GM19397 (cell line): ENCODE results near the gene PGBD5.

Experiments used
- ATAC-seq: cut with Tn5 transposase; IDR thresholded peaks from one replicate; pipeline ENCODE4 v1.9.1; 2021; ENCODE audit warnings: mild to moderate bottlenecking, moderate library complexity; ENCODE audit not compliant: unreplicated experiment

The PGBD5 gene

DNA sequence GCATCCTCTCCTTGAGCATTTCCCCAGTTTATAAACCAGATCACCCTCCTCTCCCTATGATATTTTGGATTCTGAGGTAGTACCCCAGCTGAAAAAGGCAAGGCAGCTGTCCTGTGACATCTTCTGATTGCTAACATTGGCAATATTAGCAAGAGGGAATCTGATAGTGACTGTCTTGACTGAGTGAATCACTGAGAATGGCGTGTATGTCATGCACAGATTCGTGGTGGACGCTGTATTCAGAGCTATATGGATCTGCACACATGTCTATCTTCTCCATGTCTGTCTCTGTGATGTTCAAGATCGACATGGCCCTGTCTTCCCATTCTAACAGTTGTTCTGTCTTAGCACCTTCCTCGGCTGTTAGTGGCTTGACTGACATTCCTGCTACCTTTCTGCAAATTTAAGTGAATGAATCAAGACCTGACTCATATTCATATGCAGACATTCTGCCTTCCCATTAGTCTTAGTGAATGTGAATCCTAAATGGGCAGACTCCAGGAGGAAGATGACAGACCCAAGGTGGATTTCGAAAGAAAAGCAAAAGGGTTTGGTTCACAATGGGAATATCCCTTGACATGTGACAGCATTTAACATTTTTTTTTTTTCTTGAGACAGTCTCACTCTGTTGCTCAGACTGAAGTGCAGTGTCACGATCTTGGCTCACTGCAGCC is 97.7 kb downstream of the PGBD5 start:
- no peak for ATAC-seq

DNA sequence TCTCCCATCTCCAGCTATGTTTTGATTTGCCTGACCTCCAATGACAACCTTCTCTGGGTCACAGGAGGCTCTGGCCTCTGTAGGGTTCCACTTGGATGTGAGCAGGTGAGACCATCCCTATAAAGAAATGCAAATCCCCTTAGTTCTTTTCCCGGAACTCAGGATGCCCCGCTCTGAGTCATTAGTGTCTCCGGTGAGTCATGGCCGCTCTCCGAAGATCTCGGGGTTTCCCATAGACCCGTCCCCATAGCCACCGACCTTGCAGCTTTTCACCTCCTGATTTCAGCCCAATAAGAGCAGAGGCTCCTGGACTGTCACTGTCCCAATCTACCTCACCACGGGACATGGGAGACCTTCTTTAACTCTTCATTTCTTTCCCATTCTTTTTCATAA is 98.2 kb downstream of the PGBD5 start:
- no peak for ATAC-seq

DNA sequence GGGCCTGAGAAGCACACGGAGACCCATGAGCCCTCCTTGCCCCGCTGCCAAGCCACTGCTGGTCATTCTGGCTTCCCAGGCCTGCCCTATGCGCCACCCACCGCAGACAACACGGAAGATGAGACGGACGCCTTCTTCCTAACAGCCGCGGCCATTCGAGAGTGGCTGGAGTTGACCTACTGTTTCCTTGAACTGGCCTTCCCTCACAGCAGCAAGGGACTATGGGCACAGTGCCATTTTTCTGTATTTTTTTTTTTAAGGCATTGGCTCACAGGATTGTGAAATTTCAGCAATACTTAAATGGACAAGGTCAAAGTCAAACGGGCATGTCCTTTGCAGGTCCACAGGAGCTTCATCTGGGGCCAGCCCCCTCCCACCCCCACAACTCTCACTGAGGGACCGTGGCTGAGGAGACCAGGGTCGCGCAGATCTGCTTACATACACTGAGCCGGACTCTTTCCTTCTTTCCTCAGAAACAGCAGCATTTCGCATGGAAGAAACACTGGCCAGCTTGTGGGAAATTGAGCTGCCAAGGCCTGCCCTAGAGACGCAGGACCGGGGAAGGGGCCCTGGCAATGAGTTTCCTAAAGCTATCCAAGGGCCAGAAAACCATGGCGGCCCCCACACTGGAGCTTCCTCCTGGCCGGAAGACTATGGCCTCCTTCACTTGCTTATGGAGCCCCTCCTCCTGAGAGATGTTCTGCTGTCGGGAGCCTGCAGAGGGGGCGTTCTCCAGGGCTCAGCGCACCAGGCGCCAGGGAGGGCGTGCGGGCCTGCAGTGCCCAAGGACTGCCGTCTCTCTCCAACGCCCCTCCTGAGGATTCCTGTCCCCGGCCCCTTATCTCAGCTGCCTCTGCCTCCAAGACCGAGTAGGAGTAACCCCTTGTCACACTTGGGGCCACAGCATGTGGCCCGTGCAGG is 98.9 kb downstream of the PGBD5 start:
- ATAC-seq, result no peak

DNA sequence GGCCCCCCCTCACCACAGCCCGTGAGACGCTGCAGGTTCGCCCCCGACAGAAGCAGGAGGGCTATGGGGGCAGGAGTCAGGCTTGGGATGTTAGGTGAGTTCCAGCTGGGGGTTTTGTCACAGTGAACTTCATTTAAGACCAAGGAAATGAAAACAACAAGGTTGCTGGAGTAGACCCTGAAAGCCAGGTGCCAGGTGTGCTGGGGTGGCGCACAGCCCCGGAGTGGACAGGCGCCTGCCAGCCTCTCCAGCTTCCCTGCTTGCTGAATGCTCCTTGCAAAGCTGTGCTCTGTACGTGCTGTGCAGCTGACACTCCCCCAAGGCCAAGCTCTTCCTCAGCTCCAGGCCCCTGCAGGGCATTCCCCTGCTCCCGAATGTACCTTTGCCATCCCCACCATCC is 102.4 kb downstream of the PGBD5 start:
- no peak for ATAC-seq

DNA sequence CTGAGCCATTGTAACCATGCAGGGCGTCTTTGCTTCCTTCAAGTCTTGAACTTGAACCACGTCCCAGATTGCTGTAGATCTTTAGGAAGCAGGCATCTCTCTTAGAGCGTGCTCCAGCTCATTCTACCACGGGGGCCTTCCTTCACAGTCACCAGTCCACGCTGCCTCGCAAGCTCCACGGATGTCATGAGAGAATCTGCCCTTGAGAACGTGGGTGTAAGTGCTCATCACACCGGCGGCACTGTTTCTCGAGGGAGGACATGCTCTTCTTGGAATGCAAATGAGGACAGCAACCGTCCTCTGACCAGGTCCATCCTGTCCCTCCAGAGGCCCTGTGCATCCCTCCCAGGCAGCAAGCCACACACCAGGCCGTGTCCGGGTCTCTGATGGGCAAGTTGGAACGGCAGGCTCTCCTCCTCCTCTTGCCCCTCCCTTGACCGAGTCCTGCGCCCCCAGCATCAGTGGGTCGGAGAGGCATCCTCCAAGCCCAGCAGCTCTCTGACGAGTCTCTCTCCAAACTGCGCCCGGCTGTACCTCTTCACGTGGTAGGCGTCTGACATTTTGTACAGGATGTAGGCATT is 103.1 kb downstream of the PGBD5 start:
- no peak for ATAC-seq

DNA sequence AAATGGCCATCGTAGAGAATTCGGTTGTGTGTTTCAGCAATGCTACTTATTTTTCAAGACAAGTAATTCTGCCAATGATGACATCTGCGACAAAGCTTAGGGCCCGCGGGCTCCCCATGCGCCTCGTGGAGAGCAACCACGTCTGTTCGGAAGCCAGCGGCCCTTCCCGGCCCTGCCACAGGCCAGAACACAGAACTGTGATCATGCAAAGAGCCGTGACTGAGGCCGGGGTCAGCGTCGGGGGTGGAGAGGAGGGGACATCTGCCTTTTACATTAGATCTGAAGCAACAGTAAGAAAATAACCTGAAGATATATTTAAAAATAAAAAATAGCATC is 103.7 kb downstream of the PGBD5 start:
- ATAC-seq, result no peak

DNA sequence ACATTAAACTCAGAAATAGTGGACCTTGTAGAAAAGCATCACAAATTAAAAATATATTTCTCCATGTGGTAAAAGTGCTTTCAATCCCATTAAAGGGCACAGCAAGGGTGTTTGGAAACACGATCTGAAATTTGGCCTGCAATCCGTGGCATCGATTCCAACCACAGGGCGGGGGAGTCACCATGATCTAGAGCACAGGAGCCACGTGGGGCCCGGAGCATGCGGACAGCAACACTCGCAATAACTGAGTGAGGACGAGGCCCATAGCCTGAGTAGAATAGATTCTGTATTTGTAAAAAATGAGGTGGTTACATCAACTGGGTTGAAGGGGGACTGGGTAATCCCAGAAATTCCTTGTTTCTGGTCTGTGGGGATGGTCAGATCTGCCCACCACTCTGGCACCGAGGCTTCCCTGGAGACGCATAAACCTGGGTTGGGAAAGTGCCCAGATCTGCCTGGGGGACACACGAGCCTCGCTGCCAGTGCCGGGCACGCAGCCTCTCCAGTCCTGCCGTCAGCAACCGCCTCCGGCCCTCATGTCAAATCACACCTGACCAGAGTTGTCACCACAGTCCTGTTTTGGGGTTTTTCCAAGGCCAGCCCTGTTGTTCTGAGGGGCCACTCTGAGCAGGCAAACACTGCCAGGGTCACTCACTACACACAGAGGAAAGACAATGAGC is 104.3 kb downstream of the PGBD5 start:
- ATAC-seq, result no peak

DNA sequence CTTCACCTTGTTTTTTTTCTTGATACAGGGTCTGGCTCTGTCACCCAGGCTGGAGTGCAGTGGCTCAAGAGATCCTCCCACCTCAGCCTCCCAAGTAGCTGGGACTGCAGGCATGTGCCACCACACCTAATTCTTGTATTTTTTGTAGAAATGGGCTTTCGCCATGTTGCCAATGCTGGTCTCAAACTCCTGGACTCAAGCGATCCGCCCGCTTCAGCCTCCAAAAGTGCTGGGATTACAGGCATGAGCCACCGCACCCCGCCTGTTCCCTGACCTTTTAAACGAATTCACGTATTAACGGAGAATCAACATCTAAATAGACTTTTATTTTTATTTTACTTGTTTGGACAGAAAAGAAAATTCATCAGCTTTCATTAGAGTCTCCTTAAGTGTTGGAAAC is 104.8 kb downstream of the PGBD5 start:
- ATAC-seq, result no peak

DNA sequence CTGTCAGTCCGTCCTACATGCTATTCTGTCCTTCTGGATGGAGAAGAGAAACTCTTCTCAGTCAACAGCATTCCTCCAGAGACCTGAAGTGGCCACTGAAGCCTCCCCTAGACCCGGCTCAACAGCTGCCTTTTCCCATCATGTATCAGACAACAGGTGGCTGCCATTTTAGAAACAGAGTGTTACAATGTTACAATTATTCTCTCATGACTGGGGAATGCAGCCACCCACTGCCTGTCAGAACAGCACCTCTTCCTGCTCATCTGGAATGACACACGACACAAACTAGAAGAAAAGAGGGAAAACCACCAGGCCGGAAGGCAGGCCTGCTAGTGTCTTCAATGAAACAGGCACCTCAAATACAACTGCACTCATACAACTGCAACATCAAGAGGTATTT is 105.3 kb downstream of the PGBD5 start:
- no peak for ATAC-seq

DNA sequence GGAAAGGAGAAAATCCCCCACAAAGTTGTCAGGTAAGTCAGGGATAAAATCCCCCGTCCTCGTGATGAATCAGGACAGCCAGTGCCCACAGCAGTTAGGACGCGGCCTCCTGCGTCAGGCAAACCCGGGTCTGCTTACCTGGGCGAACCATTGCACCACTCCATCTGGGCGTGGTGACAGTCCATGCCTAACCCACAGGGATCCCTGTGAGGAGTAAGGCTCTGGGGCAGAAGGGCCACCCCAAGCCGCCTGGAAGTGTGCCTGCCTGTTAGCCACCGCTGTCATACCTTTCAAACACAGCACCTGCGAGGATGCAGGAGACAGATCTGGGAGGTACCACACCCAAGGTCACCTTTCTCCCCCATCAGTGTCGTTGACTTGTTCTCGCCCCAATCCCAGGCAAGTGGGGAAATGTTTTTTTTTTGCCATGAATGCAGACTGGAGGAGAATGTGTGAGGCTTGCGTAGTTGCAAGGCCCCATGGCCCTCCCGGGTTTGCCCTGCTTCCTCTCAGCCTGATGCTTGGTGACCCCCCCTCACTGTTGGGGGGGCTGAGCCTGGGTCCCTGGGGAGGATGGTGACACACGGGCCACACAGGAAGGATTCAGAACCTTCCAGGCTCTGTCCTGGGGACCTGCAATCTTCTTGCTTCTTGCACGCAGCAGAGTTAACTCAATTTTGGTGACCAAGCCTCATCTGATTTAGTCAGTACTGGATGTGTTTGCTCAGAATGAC is 107.0 kb downstream of the PGBD5 start:
- no peak for ATAC-seq

DNA sequence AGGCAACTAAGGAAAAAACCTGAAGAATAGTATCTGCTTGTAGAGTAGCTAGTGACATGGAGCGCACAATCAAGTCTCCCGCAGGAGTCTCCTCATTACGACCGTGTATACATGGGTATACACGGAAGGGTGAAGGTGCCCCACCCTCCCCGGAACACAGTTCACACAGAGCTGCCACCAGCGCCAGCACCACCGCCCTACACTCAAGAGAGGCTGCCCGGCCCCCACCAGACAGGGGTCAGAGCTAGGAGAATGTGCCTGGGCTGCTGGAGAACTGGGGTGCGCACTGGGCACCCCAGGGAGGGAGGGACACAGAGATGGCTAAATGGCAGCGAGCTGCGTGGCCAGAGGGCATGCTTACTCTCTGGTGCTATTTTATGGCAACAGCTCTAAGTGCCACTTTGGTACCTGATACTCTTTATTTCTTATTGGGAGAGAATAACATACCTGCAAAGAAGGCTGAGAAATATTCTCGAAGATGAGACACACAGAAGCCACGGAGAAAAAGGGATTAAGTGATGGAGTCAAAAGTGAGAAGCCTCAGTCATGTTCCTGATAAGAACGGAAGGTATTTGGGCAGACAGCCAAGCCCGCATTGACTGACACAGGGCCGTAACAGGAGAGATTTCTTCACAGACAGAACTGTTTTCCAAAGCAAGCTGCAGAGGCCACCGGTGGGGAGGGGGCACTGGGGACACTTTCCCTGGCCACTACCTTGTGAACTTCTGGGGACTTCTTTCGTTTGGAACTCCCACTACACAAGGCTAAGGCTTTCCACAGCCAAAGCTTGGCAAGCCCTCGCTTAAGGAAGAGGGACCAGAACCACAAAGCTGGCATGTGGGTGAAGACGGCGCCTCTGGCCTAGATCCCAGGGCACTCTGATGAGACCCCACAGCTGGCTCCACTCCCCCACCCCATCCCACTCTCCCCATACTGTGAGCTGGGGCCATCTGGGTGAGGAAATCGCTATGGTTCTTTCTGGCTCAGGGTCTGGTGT is 108.0 kb downstream of the PGBD5 start:
- ATAC-seq, result no peak

DNA sequence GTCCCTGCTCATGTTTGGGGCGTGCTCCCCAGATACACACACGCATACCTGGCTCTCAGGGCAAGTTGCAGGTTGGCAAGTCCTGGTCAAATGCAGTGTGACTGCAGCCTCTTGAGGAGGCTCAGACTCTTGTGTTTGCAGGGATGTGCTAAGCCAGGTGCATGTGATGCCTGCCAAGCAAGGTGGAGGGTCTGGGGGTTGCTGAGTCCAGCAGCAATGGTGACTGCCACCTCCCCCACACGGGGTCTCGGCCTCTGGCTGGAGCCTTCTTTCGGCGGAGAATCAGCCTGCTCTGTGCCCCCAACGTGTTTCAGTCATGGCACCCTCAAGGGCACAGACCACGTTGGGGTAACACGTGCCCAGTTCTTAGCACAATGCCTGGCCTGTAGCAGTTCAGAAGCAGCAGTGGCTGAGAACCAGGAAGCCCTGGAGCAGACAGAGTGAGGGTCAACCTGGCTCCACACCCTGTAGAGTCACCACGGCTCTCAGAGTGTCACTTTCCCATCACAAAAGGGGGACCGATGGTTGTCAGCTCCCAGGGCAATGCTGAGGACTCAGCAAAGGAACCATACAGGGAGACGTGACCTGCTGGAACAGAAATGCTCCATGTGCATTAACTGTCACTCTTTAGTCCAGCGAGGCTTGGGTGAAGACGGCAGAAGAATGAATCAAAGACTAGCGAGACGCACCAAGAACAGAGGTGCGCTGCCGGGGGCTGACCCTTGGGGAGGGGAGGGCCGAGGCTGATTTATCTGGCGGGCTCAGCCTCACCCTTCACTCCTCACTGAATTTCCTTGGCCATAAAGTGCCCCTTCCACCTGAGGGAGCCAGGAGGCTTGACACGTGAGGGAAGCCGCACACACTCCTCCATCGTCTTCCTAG is 109.0 kb downstream of the PGBD5 start:
- ATAC-seq, result no peak

DNA sequence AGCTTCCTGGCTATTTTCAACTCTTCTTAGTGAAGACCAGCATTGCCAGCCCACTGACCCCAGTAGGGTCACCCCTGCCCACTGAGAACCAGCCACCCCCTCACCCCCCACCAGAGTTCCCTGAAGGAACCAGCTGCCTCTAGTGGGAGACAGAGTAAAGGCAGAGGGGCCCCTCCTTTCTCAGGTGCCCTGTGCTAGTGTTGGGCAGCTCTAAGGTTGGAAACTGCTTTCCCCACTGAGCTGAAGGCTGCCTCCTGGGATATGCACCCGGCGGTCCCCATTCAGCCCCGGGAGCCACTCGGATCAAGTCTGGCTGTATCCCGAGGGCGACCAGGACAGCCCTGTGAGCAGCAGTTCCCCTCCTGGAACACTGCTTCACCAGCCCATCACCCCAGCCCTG is 111.0 kb downstream of the PGBD5 start:
- ATAC-seq, result no peak

DNA sequence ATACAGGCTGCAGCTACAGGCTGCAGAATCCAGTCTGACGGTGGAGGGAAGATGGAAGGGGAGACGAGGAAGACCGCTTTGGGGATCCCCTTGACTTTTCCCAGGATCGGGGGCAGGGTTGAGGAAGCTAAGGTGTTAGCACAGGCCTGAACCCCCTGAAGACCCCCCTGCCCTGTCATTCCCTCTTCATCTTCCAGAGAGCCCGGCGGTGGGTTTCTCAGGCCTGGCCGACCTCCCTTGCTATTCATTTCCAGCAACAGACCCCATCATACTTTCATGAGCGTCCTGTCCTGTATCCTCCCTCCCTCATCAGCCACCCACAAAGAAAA is 112.0 kb downstream of the PGBD5 start:
- ATAC-seq, result no peak

DNA sequence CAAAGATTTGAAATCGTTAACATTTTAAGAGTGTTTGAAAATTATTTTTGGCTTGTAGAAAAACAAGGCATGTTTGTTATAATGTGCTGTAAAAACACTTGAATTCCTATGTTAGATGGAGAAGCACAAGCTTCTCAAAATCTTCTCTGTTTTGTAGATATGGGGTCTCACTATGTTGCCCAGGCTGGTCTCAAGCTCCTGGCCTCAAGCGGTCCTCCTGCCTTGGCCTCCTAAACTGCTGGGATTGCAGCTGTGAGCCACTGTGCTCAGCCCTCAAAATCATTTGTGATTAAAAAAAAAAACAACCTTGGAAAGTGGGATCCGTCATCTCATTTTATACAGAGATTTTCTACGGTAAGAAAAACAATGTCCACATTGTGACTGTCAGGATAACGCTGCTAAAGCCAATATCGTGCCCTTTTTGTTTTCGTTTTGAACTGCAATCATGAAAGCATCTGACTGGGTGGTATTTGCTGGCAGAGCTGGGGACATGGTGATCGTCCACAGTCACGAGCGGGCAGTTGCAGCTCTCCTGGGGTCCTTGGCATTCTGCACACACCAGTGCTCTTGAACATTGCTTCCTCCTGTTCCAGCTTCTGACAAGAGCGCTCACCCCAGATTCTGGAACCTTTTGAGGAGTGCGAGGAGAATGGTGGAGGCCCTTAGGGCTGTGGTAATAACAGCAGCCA is 112.5 kb downstream of the PGBD5 start:
- ATAC-seq, result no peak

DNA sequence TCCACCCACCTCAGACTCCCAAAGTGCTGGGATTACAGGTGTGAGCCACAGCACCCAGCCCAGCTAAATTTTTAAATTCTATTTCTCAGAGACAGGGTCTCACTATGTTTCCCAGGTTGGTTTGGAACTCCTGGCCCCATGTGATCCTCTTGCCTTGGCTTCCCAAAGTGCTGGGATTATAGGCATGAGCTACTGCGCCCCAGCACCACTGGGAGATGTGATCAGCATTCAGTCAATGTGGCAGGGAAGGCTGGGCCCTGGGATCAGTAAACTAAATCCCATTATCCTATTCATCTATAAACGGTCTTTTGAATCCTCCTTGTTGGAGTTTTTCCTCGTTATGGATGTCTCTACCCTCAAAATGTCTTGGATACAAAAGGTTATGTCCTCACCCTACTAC is 113.5 kb downstream of the PGBD5 start:
- no peak for ATAC-seq

DNA sequence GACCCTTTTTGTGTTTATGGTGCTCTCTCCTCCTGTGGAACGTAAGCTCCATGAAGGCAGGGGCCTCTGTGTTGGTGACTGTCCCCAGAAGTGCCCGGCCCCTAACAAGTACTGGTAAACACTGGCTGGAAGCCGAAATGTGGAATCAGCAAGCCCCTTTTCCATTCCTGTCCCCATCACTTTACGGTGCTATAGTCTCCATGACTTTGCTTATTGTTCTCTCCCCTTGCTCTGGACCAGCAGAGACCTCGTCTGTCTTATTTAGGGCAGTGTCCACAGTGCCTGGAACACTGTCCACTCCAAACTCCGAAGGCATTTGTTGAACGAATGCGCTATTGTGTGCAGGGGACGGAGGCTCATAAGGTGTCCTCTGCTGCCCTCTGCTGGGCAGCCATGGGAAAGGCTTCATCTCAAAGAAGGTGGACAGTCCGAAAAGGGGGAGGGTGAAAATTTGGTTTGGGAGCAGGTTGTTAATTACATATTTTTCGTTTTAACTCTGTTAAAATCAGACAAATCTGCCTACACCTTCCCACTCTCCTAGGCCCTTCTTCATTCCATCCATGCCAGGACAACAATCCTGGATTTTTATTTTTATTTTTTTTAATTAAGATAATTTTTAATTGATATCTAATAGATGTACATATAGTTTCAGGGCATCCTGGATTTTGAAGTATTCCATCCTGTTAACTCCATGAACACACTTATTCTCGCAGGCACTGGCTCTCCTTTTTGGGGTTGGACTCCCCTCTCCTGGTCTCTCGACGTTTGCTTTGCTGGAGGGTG is 115.6 kb downstream of the PGBD5 start:
- no peak for ATAC-seq
